ENCODE measurements around the gene COMMD3.

DNA sequence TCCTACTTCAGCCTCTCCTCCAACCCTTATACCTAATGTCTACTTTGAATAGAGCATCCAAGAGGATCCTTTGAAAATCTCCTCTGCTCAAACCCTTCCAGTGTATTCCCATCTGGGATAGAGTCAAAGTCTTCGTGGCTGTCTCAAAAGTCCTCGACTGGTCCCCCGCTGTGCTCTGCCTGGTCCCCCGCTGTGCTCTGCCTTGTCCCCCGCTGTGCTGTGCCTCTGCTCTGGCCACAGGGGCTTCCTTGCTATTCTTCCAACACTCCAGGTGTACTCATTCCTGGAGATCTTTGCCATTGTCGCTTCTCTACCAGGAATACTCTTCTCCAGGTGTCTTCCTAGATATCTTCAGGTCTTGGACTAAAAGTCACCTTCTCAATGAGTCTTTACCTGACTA lies 36.1 kb upstream of the COMMD3 start:
- TF ChIP-seq, protein P1, sequence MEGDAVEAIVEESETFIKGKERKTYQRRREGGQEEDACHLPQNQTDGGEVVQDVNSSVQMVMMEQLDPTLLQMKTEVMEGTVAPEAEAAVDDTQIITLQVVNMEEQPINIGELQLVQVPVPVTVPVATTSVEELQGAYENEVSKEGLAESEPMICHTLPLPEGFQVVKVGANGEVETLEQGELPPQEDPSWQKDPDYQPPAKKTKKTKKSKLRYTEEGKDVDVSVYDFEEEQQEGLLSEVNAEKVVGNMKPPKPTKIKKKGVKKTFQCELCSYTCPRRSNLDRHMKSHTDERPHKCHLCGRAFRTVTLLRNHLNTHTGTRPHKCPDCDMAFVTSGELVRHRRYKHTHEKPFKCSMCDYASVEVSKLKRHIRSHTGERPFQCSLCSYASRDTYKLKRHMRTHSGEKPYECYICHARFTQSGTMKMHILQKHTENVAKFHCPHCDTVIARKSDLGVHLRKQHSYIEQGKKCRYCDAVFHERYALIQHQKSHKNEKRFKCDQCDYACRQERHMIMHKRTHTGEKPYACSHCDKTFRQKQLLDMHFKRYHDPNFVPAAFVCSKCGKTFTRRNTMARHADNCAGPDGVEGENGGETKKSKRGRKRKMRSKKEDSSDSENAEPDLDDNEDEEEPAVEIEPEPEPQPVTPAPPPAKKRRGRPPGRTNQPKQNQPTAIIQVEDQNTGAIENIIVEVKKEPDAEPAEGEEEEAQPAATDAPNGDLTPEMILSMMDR (IDR thresholded peaks at IDR 0.05; ENCODE audit: control extremely low read depth in 1 of 3, insufficient read depth in 1 of 3, low read depth in 1 of 3, low read length in 3 of 3), result no peak
- TF ChIP-seq, protein P2, sequence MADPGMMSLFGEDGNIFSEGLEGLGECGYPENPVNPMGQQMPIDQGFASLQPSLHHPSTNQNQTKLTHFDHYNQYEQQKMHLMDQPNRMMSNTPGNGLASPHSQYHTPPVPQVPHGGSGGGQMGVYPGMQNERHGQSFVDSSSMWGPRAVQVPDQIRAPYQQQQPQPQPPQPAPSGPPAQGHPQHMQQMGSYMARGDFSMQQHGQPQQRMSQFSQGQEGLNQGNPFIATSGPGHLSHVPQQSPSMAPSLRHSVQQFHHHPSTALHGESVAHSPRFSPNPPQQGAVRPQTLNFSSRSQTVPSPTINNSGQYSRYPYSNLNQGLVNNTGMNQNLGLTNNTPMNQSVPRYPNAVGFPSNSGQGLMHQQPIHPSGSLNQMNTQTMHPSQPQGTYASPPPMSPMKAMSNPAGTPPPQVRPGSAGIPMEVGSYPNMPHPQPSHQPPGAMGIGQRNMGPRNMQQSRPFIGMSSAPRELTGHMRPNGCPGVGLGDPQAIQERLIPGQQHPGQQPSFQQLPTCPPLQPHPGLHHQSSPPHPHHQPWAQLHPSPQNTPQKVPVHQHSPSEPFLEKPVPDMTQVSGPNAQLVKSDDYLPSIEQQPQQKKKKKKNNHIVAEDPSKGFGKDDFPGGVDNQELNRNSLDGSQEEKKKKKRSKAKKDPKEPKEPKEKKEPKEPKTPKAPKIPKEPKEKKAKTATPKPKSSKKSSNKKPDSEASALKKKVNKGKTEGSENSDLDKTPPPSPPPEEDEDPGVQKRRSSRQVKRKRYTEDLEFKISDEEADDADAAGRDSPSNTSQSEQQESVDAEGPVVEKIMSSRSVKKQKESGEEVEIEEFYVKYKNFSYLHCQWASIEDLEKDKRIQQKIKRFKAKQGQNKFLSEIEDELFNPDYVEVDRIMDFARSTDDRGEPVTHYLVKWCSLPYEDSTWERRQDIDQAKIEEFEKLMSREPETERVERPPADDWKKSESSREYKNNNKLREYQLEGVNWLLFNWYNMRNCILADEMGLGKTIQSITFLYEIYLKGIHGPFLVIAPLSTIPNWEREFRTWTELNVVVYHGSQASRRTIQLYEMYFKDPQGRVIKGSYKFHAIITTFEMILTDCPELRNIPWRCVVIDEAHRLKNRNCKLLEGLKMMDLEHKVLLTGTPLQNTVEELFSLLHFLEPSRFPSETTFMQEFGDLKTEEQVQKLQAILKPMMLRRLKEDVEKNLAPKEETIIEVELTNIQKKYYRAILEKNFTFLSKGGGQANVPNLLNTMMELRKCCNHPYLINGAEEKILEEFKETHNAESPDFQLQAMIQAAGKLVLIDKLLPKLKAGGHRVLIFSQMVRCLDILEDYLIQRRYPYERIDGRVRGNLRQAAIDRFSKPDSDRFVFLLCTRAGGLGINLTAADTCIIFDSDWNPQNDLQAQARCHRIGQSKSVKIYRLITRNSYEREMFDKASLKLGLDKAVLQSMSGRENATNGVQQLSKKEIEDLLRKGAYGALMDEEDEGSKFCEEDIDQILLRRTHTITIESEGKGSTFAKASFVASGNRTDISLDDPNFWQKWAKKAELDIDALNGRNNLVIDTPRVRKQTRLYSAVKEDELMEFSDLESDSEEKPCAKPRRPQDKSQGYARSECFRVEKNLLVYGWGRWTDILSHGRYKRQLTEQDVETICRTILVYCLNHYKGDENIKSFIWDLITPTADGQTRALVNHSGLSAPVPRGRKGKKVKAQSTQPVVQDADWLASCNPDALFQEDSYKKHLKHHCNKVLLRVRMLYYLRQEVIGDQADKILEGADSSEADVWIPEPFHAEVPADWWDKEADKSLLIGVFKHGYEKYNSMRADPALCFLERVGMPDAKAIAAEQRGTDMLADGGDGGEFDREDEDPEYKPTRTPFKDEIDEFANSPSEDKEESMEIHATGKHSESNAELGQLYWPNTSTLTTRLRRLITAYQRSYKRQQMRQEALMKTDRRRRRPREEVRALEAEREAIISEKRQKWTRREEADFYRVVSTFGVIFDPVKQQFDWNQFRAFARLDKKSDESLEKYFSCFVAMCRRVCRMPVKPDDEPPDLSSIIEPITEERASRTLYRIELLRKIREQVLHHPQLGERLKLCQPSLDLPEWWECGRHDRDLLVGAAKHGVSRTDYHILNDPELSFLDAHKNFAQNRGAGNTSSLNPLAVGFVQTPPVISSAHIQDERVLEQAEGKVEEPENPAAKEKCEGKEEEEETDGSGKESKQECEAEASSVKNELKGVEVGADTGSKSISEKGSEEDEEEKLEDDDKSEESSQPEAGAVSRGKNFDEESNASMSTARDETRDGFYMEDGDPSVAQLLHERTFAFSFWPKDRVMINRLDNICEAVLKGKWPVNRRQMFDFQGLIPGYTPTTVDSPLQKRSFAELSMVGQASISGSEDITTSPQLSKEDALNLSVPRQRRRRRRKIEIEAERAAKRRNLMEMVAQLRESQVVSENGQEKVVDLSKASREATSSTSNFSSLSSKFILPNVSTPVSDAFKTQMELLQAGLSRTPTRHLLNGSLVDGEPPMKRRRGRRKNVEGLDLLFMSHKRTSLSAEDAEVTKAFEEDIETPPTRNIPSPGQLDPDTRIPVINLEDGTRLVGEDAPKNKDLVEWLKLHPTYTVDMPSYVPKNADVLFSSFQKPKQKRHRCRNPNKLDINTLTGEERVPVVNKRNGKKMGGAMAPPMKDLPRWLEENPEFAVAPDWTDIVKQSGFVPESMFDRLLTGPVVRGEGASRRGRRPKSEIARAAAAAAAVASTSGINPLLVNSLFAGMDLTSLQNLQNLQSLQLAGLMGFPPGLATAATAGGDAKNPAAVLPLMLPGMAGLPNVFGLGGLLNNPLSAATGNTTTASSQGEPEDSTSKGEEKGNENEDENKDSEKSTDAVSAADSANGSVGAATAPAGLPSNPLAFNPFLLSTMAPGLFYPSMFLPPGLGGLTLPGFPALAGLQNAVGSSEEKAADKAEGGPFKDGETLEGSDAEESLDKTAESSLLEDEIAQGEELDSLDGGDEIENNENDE (IDR thresholded peaks at IDR 0.05; ENCODE audit: insufficient replicate concordance, low read length), result no peak
- TF ChIP-seq EGR1 (IDR thresholded peaks at IDR 0.05; ENCODE audit: borderline replicate concordance, low read depth, low read length) (no peak), ZNF274 (IDR thresholded peaks at IDR 0.05; ENCODE audit: borderline replicate concordance, extremely low read depth, low read length) (no peak), EP300 (IDR thresholded peaks at IDR 0.05; ENCODE audit: borderline replicate concordance in 1 of 2, low read depth in 2 of 2, low read length in 2 of 2) (no peak), POLR2AphosphoS5 (IDR thresholded peaks at IDR 0.05; ENCODE audit: low read depth, low read length) (no peak), SP1 (IDR thresholded peaks at IDR 0.05; ENCODE audit: low read depth, low read length) (no peak), CREB1 (IDR thresholded peaks at IDR 0.05) (no peak), NRF1 (IDR thresholded peaks at IDR 0.05; ENCODE audit: low read depth, low read length) (no peak), JUN (IDR thresholded peaks at IDR 0.05; ENCODE audit: low read depth, low read length) (no peak)

All from H1 (cell line).